Measurements from ENCODE around the gene FAM131A. TPM values are rescaled to one million over a fixed set of nuclear protein-coding genes. Genes with fewer than 3 reads are reported as not detected.

FAM131A gene
- total RNA-seq, 6 experiments from 2014 or later, result 2.4 to 6.5 (median 3.1) TPM

- H3K4me1 ChIP-seq, result peaks cover 0 to 30% (median 13%) of the 10 kb centered on the region in 4 donors
- H3K9me3 ChIP-seq, result no peaks in the 10 kb centered on the region
- peaks cover 0 to 14% (median 3%) of the 10 kb centered on the region in 4 donors for H3K36me3 ChIP-seq
- ATAC-seq (peak; percentile 75 to 85 (median 82)), DNase-seq (peak; percentile 96 to 97 (median 96))
- H3K4me3 ChIP-seq, result peak within 1 kb of the TSS; percentile 93 to 98 (median 96)
- WGBS (ENCODE audit: insufficient coverage, low coverage, low lambda C conversion rate, missing lambda C conversion rate), result 0% methylated on average over 5 of the region's 40 CpGs
- intact Hi-C loops (cut with DNase I), result no loop called here
- H3K27ac ChIP-seq, result peak within 1 kb of the TSS; percentile 78 to 94 (median 84)
- no peaks in the 10 kb centered on the region for H3K27me3 ChIP-seq
- peak; percentile 61 for TF ChIP-seq POLR2A (IDR thresholded peaks at IDR 0.05)
- no peak for TF ChIP-seq CTCF (IDR thresholded peaks at IDR 0.05)
Observed at GRCh38 chr3:184314363-184314699, 23.1 kb upstream of the FAM131A start, which contains the start of gene EIF4G1. TSS of gene EIF4G1 (plus strand) at chr3:184314606. CDS start at chr3:184315797, 1,191 bp downstream.

- peak; percentile 74 for TF ChIP-seq POLR2A (IDR thresholded peaks at IDR 0.05)
- TF ChIP-seq CTCF (IDR thresholded peaks at IDR 0.05), result no peak
- Histone ChIP-seq H3K27me3 (no peaks in the 10 kb centered on the region), H3K9me3 (no peaks in the 10 kb centered on the region), H3K4me1 (peaks cover 0 to 35% (median 15%) of the 10 kb centered on the region in 4 donors), H3K36me3 (peaks cover 0 to 14% (median 3%) of the 10 kb centered on the region in 4 donors), H3K4me3 (peak overlapping the region; percentile 93 to 98 (median 96)), H3K27ac (peak overlapping the region; percentile 78 to 94 (median 84))
- 0% methylated on average over 4 of the region's 89 CpGs for WGBS (ENCODE audit: insufficient coverage, low coverage, low lambda C conversion rate, missing lambda C conversion rate)
- DNase-seq (peak; percentile 87 to 90 (median 88)), ATAC-seq (peak; percentile 66 to 83 (median 71))
- intact Hi-C loops (cut with DNase I), result no loop called here
Observed at GRCh38 chr3:184314700-184315542, 22.5 kb upstream of the FAM131A start.

- no peaks in the 10 kb centered on the region for H3K27me3 ChIP-seq
- peaks cover 3 to 39% (median 18%) of the 10 kb centered on the region in 4 donors for H3K4me1 ChIP-seq
- H3K36me3 ChIP-seq, result peaks cover 0 to 18% (median 6%) of the 10 kb centered on the region in 4 donors
- peak overlapping the region; percentile 78 to 94 (median 84) for H3K27ac ChIP-seq
- ATAC-seq, result peak in 2 of 4 donors; percentile 0 to 2
- no peak for TF ChIP-seq CTCF (IDR thresholded peaks at IDR 0.05)
- H3K4me3 ChIP-seq, result peak overlapping the region; percentile 93 to 98 (median 96)
- H3K9me3 ChIP-seq, result no peaks in the 10 kb centered on the region
- intact Hi-C loops (cut with DNase I), result no loop called here
- WGBS (ENCODE audit: insufficient coverage, low coverage, low lambda C conversion rate, missing lambda C conversion rate), result 2% methylated on average over 6 of the region's 6 CpGs
- no peak for DNase-seq
Observed at GRCh38 chr3:184315543-184315867, 21.9 kb upstream of the FAM131A start.

GRCh38 chr3:184315871-184316661 lies 21.3 kb upstream of the FAM131A start:
- 25% methylated on average over 12 of the region's 16 CpGs for WGBS (ENCODE audit: insufficient coverage, low coverage, low lambda C conversion rate, missing lambda C conversion rate)
- DNase-seq (peak; percentile 56 to 78 (median 75)), ATAC-seq (peak; percentile 19 to 42 (median 34))
- H3K27ac ChIP-seq, result peak overlapping the region; percentile 78 to 94 (median 84)
- H3K4me1 ChIP-seq, result peaks cover 3 to 45% (median 21%) of the 10 kb centered on the region in 4 donors
- H3K4me3 ChIP-seq, result peak overlapping the region; percentile 93 to 98 (median 96)
- peaks cover 0 to 23% (median 12%) of the 10 kb centered on the region in 4 donors for H3K36me3 ChIP-seq
- TF ChIP-seq POLR2A (IDR thresholded peaks at IDR 0.05) (no peak), CTCF (IDR thresholded peaks at IDR 0.05) (no peak)
- no peaks in the 10 kb centered on the region for H3K9me3 ChIP-seq
- intact Hi-C loops (cut with DNase I), result no loop called here
- H3K27me3 ChIP-seq, result no peaks in the 10 kb centered on the region

Measured in right lobe of liver (tissue), 6 donors.